Measurements from ENCODE around the gene ACP4.
A peak's percentile ranks its signal among the peaks of the same experiment; 100 is the strongest.
"Not testable (repeated sequence)": the region's sequence is repeated elsewhere in the genome, so short reads cannot be mapped to it uniquely, and the experiment has no call there.

The ACP4 gene

GRCh38 chr19:50777261-50777660, 13.0 kb upstream of the ACP4 start:
- no peak for DNase-seq

- DNase-seq: no peak
These were observed 12.3 kb upstream of the ACP4 start for GRCh38 chr19:50777830-50778303.

GRCh38 chr19:50778906-50779430, 11.2 kb upstream of the ACP4 start:
- no peak for DNase-seq

- DNase-seq: no peak
These were observed 10.4 kb upstream of the ACP4 start for GRCh38 chr19:50779504-50780457.

GRCh38 chr19:50780753-50781435, 9.3 kb upstream of the ACP4 start:
- no peak for DNase-seq

- DNase-seq: not testable (repeated sequence)
These were observed 6.4 kb upstream of the ACP4 start for GRCh38 chr19:50783848-50784152.

GRCh38 chr19:50784710-50785109, 5.5 kb upstream of the ACP4 start:
- DNase-seq: no peak

GRCh38 chr19:50785329-50785728, 4.9 kb upstream of the ACP4 start:
- no peak for DNase-seq

GRCh38 chr19:50790922-50791467, 780 bp downstream of the ACP4 start:
- DNase-seq: no peak

GRCh38 chr19:50791594-50792271, 1.5 kb downstream of the ACP4 start:
- DNase-seq: no peak

GRCh38 chr19:50792272-50793250, 2.3 kb downstream of the ACP4 start:
- no peak for DNase-seq

GRCh38 chr19:50793558-50794065, 3.4 kb downstream of the ACP4 start:
- no peak for DNase-seq

GRCh38 chr19:50794074-50794875, 4.1 kb downstream of the ACP4 start:
- DNase-seq: peak; percentile 65

- DNase-seq: peak; percentile 63
These were observed 4.9 kb downstream of the ACP4 start for GRCh38 chr19:50794876-50795663.

- peak; percentile 25 for DNase-seq
These were observed 5.5 kb downstream of the ACP4 start for GRCh38 chr19:50795664-50796073.

- peak; percentile 41 for DNase-seq
These were observed 6.0 kb downstream of the ACP4 start for GRCh38 chr19:50796128-50796633.

GRCh38 chr19:50796634-50797428, 6.6 kb downstream of the ACP4 start:
- no peak for DNase-seq

GRCh38 chr19:50797429-50797780, 7.2 kb downstream of the ACP4 start:
- no peak for DNase-seq
